GM23338 (cell line): ENCODE results near the gene OR8D4. TPM values are rescaled to one million over a fixed set of nuclear protein-coding genes. Genes with fewer than 3 reads are reported as not detected.

Experiments
- ATAC-seq: fragments of 200-7000 bp; cut with Tn5 transposase; 3 replicates; pipeline ENCODE4 v1.9.1; 2020
- DNase-seq: peaks from one replicate; pipeline ENCODE4 v3.0.0-alpha.2; 2015; ENCODE audit warnings: low spot score
- H2AFZ ChIP-seq: fragments of 200-600 bp; sonication (generic); 2 replicates; pipeline ENCODE4 v1.8.0; 2016; ENCODE audit warnings: antibody characterized with exemption, mild to moderate bottlenecking, moderate library complexity
- H3F3A ChIP-seq: fragments of 200-600 bp; sonication (generic); replicated peaks from 2 replicates; pipeline ENCODE4 v1.8.0; 2017; ENCODE audit warnings: antibody characterized with exemption, mixed run types, low read depth
- H3K27ac ChIP-seq: fragments of 200-600 bp; sonication (generic); 2 replicates; pipeline ENCODE4 v1.6.1; 2016; ENCODE audit warnings: low read depth
- H3K27me3 ChIP-seq: fragments of 200-600 bp; sonication (generic); 2 replicates; pipeline ENCODE4 v1.8.0; 2016; ENCODE audit warnings: mild to moderate bottlenecking, mixed run types, moderate library complexity; ENCODE audit not compliant: insufficient read depth
- H3K36me3 ChIP-seq: fragments of 200-600 bp; sonication (generic); 2 replicates; pipeline ENCODE4 v1.8.0; 2016; ENCODE audit warnings: mild to moderate bottlenecking; ENCODE audit not compliant: insufficient read depth
- H3K4me1 ChIP-seq: fragments of 200-600 bp; sonication (generic); 2 replicates; pipeline ENCODE4 v1.8.0; 2016; ENCODE audit warnings: mild to moderate bottlenecking, moderate library complexity; ENCODE audit not compliant: insufficient read depth
- H3K4me2 ChIP-seq: fragments of 200-600 bp; sonication (generic); 2 replicates; pipeline ENCODE4 v1.7.1; 2017; ENCODE audit warnings: mixed run types
- H3K4me3 ChIP-seq: fragments of 200-600 bp; sonication (generic); 2 replicates; pipeline ENCODE4 v1.6.1; 2016; ENCODE audit warnings: mixed run types
- H3K79me2 ChIP-seq: fragments of 200-600 bp; sonication (generic); replicated peaks from 2 replicates; pipeline ENCODE4 v1.8.0; 2017; ENCODE audit warnings: mild to moderate bottlenecking; ENCODE audit not compliant: insufficient read depth
- H3K9me2 ChIP-seq: fragments of 200-600 bp; sonication (generic); 2 replicates; pipeline ENCODE4 v1.8.0; 2017; ENCODE audit not compliant: insufficient read depth
- H4K20me1 ChIP-seq: fragments of 200-600 bp; sonication (generic); replicated peaks from 2 replicates; pipeline ENCODE4 v1.8.0; 2017; ENCODE audit warnings: mild to moderate bottlenecking; ENCODE audit not compliant: insufficient read depth
- H3K27ac Mint-ChIP-seq: 2 replicates; pipeline ENCODE4 v1.8.0; 2020; ENCODE audit warnings: inconsistent platforms, mild to moderate bottlenecking, moderate library complexity, mixed read lengths
- H3K27me3 Mint-ChIP-seq: 3 replicates; pipeline ENCODE4 v1.8.0; 2022; ENCODE audit warnings: low read depth, mild to moderate bottlenecking, moderate library complexity, mixed read lengths, inconsistent platforms; ENCODE audit not compliant: insufficient read depth, poor library complexity
- H3K36me3 Mint-ChIP-seq: 3 replicates; pipeline ENCODE4 v1.8.0; 2021; ENCODE audit warnings: low read depth, mild to moderate bottlenecking, inconsistent platforms, moderate library complexity, mixed read lengths
- H3K4me1 Mint-ChIP-seq: 3 replicates; pipeline ENCODE4 v1.8.0; 2020; ENCODE audit warnings: mild to moderate bottlenecking, inconsistent platforms, mixed read lengths
- H3K4me3 Mint-ChIP-seq: 3 replicates; pipeline ENCODE4 v1.8.0; 2021; ENCODE audit warnings: moderate library complexity, mild to moderate bottlenecking, inconsistent platforms, mixed read lengths
- H3K9me3 Mint-ChIP-seq: 3 replicates; pipeline ENCODE4 v1.8.0; 2020; ENCODE audit warnings: moderate library complexity, mild to moderate bottlenecking, inconsistent platforms, mixed read lengths
- CREB1 ChIP-seq: fragments of 250-450 bp; sonication (Bioruptor Pico); IDR thresholded peaks from 2 replicates; pipeline ENCODE4 v1.5.0; 2020; ENCODE audit warnings: low read depth, mild to moderate bottlenecking, moderate library complexity
- ETS1 ChIP-seq: IDR thresholded peaks from 2 replicates; pipeline ENCODE4 v1.6.1; 2016; ENCODE audit warnings: antibody characterized with exemption
- EZH2 ChIP-seq: fragments of 200-600 bp; sonication (generic); IDR thresholded peaks from one replicate; pipeline ENCODE4 v1.8.0; 2017; ENCODE audit warnings: antibody characterized with exemption, mild to moderate bottlenecking, low read depth; ENCODE audit not compliant: unreplicated experiment
- EZH2phosphoT487 ChIP-seq: fragments of 200-600 bp; sonication (generic); IDR thresholded peaks from one replicate; pipeline ENCODE4 v1.8.1; 2018; ENCODE audit warnings: antibody characterized with exemption; ENCODE audit not compliant: unreplicated experiment
- JUNB ChIP-seq: IDR thresholded peaks from one replicate; pipeline ENCODE4 v1.6.1; 2016; ENCODE audit warnings: antibody characterized with exemption; ENCODE audit not compliant: unreplicated experiment
- NANOG ChIP-seq: IDR thresholded peaks from 2 replicates; pipeline ENCODE4 v1.6.1; 2016; ENCODE audit warnings: antibody characterized with exemption, borderline replicate concordance
- POLR2AphosphoS5 ChIP-seq: IDR thresholded peaks from 2 replicates; pipeline ENCODE4 v1.6.1; 2016; ENCODE audit warnings: antibody characterized with exemption, low read depth
- STAT1 ChIP-seq: IDR thresholded peaks from one replicate; pipeline ENCODE4 v1.6.1; 2016; ENCODE audit warnings: antibody characterized with exemption; ENCODE audit not compliant: unreplicated experiment
- ZNF114 ChIP-seq: fragments of 250-450 bp; sonication (Bioruptor Pico); IDR thresholded peaks from 2 replicates; pipeline ENCODE4 v1.5.0; 2020; ENCODE audit warnings: mild to moderate bottlenecking, moderate library complexity
- ZNF331 ChIP-seq: fragments of 250-450 bp; sonication (Bioruptor Pico); IDR thresholded peaks from 2 replicates; pipeline ENCODE4 v1.5.0; 2020; ENCODE audit warnings: low read depth, mild to moderate bottlenecking, moderate library complexity
- polyA plus RNA-seq: library from polyadenylated mRNA; unstranded; fragments of >200 nt; fragmentation: Nextera tagmentation; extraction: Ambion mirVana; gene quantifications from 2 replicates; pipeline ENCODE4 v1.2.1, GENCODE V29; 2016
- total RNA-seq: library from RNA; depleted of rRNA; stranded (reverse); fragments of >200 nt; shearing (Covaris generic); gene quantifications from 2 replicates; pipeline ENCODE4 v1.2.3, GENCODE V29; 2014
- TF ChIP-seq, protein P1 (sequence below): fragments of 250-450 bp; sonication (Bioruptor Pico); IDR thresholded peaks from 2 replicates; pipeline ENCODE4 v1.5.0; 2020; ENCODE audit warnings: mild to moderate bottlenecking, moderate library complexity
- TF ChIP-seq, protein P2 (sequence below): IDR thresholded peaks from one replicate; pipeline ENCODE4 v1.6.1; 2018; ENCODE audit warnings: antibody characterized with exemption; ENCODE audit not compliant: unreplicated experiment
- TF ChIP-seq, protein P3 (sequence below), 2 experiments: fragments of 200-600 bp in 1 of 2; sonication (generic) in 1 of 2; conservative IDR thresholded peaks; 2 replicates each; pipeline versions ENCODE4 v1.5.1 to v1.6.1; 2016 to 2017; ENCODE audit warnings: antibody characterized with exemption in 2 of 2, low read depth in 2 of 2, mild to moderate bottlenecking in 2 of 2, moderate library complexity in 1 of 2

Gene OR8D4
- total and polyA plus RNA-seq, 2 experiments from 2014 or later = 0.14 TPM; not detected in 1

GRCh38 chr11:123942413-123942812, 40.4 kb downstream of the OR8D4 start:
- TF ChIP-seq ZNF331 (CRISPR knock-in tag) (no peak), ZNF114 (CRISPR knock-in tag) (no peak), EZH2 (no peak), POLR2AphosphoS5 (no peak), ETS1 (no peak), JUNB (no peak), STAT1 (no peak), CREB1 (no peak), NANOG (no peak), EZH2phosphoT487 (no peak)
- TF ChIP-seq, protein P1, sequence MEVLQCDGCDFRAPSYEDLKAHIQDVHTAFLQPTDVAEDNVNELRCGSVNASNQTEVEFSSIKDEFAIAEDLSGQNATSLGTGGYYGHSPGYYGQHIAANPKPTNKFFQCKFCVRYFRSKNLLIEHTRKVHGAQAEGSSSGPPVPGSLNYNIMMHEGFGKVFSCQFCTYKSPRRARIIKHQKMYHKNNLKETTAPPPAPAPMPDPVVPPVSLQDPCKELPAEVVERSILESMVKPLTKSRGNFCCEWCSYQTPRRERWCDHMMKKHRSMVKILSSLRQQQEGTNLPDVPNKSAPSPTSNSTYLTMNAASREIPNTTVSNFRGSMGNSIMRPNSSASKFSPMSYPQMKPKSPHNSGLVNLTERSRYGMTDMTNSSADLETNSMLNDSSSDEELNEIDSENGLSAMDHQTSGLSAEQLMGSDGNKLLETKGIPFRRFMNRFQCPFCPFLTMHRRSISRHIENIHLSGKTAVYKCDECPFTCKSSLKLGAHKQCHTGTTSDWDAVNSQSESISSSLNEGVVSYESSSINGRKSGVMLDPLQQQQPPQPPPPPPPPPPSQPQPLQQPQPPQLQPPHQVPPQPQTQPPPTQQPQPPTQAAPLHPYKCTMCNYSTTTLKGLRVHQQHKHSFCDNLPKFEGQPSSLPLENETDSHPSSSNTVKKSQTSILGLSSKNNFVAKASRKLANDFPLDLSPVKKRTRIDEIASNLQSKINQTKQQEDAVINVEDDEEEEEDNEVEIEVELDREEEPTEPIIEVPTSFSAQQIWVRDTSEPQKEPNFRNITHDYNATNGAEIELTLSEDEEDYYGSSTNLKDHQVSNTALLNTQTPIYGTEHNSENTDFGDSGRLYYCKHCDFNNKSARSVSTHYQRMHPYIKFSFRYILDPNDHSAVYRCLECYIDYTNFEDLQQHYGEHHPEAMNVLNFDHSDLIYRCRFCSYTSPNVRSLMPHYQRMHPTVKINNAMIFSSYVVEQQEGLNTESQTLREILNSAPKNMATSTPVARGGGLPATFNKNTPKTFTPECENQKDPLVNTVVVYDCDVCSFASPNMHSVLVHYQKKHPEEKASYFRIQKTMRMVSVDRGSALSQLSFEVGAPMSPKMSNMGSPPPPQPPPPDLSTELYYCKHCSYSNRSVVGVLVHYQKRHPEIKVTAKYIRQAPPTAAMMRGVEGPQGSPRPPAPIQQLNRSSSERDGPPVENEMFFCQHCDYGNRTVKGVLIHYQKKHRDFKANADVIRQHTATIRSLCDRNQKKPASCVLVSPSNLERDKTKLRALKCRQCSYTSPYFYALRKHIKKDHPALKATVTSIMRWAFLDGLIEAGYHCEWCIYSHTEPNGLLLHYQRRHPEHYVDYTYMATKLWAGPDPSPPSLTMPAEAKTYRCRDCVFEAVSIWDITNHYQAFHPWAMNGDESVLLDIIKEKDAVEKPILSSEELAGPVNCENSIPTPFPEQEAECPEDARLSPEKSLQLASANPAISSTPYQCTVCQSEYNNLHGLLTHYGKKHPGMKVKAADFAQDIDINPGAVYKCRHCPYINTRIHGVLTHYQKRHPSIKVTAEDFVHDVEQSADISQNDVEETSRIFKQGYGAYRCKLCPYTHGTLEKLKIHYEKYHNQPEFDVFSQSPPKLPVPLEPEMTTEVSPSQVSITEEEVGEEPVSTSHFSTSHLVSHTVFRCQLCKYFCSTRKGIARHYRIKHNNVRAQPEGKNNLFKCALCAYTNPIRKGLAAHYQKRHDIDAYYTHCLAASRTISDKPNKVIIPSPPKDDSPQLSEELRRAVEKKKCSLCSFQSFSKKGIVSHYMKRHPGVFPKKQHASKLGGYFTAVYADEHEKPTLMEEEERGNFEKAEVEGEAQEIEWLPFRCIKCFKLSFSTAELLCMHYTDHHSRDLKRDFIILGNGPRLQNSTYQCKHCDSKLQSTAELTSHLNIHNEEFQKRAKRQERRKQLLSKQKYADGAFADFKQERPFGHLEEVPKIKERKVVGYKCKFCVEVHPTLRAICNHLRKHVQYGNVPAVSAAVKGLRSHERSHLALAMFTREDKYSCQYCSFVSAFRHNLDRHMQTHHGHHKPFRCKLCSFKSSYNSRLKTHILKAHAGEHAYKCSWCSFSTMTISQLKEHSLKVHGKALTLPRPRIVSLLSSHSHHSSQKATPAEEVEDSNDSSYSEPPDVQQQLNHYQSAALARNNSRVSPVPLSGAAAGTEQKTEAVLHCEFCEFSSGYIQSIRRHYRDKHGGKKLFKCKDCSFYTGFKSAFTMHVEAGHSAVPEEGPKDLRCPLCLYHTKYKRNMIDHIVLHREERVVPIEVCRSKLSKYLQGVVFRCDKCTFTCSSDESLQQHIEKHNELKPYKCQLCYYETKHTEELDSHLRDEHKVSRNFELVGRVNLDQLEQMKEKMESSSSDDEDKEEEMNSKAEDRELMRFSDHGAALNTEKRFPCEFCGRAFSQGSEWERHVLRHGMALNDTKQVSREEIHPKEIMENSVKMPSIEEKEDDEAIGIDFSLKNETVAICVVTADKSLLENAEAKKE (CRISPR knock-in tag) = no peak
- TF ChIP-seq, protein P2, sequence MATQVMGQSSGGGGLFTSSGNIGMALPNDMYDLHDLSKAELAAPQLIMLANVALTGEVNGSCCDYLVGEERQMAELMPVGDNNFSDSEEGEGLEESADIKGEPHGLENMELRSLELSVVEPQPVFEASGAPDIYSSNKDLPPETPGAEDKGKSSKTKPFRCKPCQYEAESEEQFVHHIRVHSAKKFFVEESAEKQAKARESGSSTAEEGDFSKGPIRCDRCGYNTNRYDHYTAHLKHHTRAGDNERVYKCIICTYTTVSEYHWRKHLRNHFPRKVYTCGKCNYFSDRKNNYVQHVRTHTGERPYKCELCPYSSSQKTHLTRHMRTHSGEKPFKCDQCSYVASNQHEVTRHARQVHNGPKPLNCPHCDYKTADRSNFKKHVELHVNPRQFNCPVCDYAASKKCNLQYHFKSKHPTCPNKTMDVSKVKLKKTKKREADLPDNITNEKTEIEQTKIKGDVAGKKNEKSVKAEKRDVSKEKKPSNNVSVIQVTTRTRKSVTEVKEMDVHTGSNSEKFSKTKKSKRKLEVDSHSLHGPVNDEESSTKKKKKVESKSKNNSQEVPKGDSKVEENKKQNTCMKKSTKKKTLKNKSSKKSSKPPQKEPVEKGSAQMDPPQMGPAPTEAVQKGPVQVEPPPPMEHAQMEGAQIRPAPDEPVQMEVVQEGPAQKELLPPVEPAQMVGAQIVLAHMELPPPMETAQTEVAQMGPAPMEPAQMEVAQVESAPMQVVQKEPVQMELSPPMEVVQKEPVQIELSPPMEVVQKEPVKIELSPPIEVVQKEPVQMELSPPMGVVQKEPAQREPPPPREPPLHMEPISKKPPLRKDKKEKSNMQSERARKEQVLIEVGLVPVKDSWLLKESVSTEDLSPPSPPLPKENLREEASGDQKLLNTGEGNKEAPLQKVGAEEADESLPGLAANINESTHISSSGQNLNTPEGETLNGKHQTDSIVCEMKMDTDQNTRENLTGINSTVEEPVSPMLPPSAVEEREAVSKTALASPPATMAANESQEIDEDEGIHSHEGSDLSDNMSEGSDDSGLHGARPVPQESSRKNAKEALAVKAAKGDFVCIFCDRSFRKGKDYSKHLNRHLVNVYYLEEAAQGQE = no peak
- TF ChIP-seq, protein P3, sequence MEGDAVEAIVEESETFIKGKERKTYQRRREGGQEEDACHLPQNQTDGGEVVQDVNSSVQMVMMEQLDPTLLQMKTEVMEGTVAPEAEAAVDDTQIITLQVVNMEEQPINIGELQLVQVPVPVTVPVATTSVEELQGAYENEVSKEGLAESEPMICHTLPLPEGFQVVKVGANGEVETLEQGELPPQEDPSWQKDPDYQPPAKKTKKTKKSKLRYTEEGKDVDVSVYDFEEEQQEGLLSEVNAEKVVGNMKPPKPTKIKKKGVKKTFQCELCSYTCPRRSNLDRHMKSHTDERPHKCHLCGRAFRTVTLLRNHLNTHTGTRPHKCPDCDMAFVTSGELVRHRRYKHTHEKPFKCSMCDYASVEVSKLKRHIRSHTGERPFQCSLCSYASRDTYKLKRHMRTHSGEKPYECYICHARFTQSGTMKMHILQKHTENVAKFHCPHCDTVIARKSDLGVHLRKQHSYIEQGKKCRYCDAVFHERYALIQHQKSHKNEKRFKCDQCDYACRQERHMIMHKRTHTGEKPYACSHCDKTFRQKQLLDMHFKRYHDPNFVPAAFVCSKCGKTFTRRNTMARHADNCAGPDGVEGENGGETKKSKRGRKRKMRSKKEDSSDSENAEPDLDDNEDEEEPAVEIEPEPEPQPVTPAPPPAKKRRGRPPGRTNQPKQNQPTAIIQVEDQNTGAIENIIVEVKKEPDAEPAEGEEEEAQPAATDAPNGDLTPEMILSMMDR (conservative IDR thresholded peaks at IDR 0.05; ENCODE audit: low read depth in 2 of 2) = no peak
- Mint-ChIP-seq H3K4me1 (no peaks in the 10 kb centered on the region), H3K4me3 (no peak overlapping the region), H3K27me3 (peaks cover 2% of the 10 kb centered on the region), H3K9me3 (no peaks in the 10 kb centered on the region), H3K36me3 (no peaks in the 10 kb centered on the region), H3K27ac (no peak overlapping the region)
- H3K4me3 ChIP-seq = no peak overlapping the region
- ATAC-seq (no peak), DNase-seq (no peak)
- 0 out of 2 replicates have a peak, but pooled peaks cover 3% of the 10 kb centered on the region for H3K9me2 ChIP-seq
- no peak overlapping the region for H3K27ac ChIP-seq
- no peak overlapping the region for H3K4me2 ChIP-seq
- H4K20me1 ChIP-seq = no peaks in the 10 kb centered on the region
- H2AFZ ChIP-seq = no peak overlapping the region
- no peaks in the 10 kb centered on the region for H3K36me3 ChIP-seq
- no peaks in the 10 kb centered on the region for H3F3A ChIP-seq
- no peaks in the 10 kb centered on the region for H3K4me1 ChIP-seq
- H3K27me3 ChIP-seq = no peaks in the 10 kb centered on the region
- no peaks in the 10 kb centered on the region for H3K79me2 ChIP-seq
